8988T (cell line): ENCODE data around the gene CASR.

Experiments
- DNase-seq: peaks from one replicate; pipeline ENCODE4 v3.0.0; 2011

CASR gene

GRCh38 chr3:122263058-122263457 lies 79.6 kb downstream of the CASR start:
- DNase-seq = no peak

DNA sequence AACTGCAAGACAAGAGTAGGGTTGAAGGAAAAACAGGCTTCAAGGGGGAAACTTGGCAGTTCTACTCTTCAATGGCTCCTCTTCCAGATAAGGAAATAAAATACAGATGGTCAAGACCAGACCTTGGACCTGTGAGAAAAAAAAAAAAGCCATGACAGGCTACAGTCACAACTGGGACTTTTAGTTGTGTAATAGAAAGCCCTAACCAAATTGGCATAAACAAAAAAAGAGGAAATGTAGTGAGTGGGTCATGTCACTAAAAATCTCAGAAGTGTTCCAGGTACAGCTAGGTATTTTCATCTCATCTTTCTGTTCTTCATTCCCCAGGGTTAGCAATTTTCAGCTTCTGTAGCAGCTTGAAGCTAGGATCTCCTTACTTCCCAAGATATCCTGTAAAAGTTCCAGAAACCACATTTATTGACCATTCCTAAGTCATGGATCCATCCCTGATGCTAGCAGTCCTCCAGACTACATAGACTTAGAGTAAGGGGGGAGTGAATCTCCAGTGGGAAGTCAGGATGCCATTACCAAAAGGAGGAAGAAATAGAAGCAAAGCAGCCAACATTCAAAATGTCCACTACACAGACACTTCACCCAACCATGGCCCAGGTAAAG lies 80.6 kb downstream of the CASR start:
- DNase-seq = no peak

DNA sequence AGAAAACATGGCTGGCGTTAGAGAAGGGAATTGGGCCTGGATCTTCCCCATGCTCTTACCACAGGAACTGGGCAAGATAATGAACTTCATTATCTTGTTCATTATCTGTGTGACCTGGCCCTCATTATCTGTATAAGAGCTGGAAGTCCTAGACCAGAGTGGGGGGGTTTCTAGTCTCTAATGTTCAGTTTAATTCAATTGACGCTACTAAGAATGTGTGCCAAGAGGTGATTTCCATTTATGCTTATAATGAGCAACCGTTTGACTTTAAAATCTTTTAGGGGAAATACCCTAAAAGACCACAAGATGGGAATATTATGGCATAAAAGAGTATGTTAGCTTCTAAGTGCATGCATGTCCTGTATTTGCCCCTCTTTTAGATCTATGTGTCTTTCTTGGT lies 82.5 kb downstream of the CASR start:
- DNase-seq = no peak

- DNase-seq = no peak
Measured at GRCh38 chr3:122268257-122269024, 85.0 kb downstream of the CASR start.

- no peak for DNase-seq
Measured at GRCh38 chr3:122269045-122269444, 85.6 kb downstream of the CASR start.

- no peak for DNase-seq
Measured at GRCh38 chr3:122271246-122271898, 87.9 kb downstream of the CASR start.

DNA sequence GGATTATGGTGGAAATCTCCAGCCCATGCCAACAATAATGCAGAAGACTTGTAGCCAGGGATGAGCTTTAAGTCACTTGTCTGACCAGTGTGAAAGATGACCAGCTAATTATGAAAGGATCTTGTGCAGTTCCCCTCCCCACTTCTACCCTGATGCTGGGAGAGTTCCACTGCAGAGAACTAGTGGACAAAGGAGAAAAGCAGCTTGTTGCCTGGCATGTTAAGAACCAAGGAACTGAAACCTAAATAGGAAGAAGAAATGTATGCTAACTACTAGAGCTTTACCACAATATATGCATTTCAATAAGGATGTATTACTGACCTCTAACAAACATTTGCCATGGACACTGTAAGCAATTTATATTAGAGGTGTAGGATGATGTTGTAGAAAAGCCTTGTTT lies 89.4 kb downstream of the CASR start:
- DNase-seq = no peak

- DNase-seq = no peak
Measured at GRCh38 chr3:122273498-122273897, 90.0 kb downstream of the CASR start.

DNA sequence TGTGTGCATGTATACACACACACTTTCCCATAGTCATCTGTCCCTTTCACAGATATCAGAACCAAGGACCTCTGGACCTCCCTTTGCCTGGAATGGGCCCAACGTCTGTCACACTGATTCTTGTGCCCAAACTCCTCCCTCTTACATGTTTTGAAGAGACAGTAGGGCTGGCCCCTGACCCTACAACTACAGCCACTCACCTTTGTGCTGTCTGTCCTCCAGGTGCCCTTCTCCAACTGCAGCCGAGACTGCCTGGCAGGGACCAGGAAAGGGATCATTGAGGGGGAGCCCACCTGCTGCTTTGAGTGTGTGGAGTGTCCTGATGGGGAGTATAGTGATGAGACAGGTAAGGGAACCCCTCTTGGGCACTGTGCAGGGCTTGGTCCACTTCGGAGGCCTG lies 98.4 kb downstream of the CASR start:
- no peak for DNase-seq

DNA sequence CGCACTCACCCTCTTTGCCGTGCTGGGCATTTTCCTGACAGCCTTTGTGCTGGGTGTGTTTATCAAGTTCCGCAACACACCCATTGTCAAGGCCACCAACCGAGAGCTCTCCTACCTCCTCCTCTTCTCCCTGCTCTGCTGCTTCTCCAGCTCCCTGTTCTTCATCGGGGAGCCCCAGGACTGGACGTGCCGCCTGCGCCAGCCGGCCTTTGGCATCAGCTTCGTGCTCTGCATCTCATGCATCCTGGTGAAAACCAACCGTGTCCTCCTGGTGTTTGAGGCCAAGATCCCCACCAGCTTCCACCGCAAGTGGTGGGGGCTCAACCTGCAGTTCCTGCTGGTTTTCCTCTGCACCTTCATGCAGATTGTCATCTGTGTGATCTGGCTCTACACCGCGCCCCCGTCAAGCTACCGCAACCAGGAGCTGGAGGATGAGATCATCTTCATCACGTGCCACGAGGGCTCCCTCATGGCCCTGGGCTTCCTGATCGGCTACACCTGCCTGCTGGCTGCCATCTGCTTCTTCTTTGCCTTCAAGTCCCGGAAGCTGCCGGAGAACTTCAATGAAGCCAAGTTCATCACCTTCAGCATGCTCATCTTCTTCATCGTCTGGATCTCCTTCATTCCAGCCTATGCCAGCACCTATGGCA lies 100.5 kb downstream of the CASR start:
- no peak for DNase-seq

- DNase-seq = no peak
Measured at GRCh38 chr3:122284486-122284885, 101.0 kb downstream of the CASR start.

DNA sequence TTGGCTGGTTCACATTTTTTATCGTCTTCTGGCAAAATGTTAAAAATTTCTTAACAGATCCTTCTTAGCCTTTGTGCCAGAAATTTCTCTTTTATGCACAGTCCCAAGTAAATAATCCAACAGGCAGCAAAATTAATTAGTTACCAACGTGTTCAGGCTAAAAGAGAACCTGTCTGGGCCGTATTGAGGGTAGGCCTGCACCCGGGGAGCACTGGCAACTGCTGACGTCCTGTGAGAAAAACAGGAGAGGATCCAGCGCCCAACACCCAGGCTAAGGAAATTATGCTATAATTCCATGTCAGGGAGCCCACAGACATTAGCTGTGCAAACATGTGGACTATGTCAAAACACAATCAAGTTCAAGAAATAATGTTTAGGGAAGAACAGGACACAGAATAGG lies 110.9 kb downstream of the CASR start:
- DNase-seq = no peak

DNA sequence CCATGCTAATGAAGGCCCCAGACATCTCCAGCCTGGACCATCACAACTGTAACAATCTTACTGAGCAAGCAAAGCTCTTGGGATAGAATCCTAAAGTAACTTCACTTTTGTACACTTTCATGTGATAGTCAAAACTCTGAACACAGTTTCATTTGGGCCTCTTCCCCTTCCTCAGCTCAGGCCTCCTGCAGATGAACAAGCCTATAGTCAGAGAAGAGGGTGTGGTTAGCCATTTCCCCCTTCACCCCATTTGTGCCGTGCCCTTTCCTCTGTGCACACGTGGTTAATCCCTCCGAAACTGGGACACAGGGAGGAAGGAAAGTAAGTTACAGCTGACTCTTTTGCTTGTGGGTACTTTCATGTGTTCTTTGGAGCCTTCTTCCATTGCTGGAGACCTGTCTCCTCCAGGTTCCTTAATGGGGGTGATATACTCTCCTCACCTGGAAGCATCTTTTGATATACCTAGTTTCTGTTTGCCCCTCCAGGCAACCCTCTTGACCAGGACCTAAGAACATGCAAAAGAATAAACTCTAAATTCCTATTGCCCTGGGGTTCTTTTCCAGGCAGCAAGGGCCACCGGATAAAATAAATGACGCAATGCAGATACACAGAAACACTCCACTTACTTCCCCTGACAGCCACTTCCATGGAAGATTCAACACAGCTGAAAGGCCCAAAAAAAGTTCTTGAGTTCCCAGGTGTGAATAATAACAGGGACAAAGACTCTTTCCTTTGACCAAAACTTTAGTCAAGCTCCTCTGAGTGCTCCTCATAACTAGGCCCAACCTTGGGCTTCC lies 112.0 kb downstream of the CASR start:
- no peak for DNase-seq

GRCh38 chr3:122298239-122298638 lies 114.8 kb downstream of the CASR start:
- no peak for DNase-seq

GRCh38 chr3:122299215-122299614 lies 115.7 kb downstream of the CASR start:
- DNase-seq = no peak

- no peak for DNase-seq
Measured at GRCh38 chr3:122299872-122300460, 116.5 kb downstream of the CASR start.

GRCh38 chr3:122301063-122301462 lies 117.6 kb downstream of the CASR start:
- DNase-seq = no peak

DNA sequence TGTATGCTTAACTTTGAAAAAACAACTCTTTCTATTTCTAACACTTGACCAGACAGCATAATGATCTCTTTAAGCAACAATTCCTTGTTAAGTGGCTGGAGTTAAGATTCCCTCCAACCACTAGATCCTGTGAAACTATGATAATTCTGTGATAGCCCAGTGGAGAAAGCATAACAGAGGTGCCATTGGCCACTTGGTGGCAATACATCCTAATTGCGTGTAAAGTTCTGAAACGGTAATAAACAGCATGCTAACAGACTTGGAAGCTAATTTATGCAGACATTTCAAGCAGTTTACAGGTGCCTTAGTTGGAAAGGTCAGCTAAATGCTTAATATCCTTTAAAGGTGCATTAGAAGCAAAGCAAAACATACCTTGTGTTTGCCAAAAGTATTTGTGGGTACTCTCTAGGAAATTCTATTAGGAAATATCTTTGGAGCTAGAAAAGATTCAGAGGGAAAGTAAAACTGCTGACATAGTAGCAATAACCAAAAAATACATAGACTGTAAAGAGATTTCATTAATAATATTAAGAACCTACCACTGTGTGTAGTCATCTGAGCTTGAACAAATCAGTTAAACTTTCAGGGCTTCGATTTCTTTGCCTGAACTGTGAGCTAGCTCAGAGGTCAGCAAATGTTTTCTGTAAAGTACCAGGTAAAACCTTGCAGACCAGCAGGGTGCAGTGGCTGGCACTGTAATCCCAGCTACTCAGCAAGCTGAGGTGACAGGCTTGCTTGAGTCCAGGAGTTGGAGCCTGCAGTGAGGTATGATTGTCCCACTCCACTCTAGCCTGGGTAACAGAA lies 122.6 kb downstream of the CASR start:
- DNase-seq = no peak

- DNase-seq = no peak
Measured at GRCh38 chr3:122306622-122306953, 123.1 kb downstream of the CASR start.

GRCh38 chr3:122307094-122307687 lies 123.7 kb downstream of the CASR start:
- no peak for DNase-seq

DNA sequence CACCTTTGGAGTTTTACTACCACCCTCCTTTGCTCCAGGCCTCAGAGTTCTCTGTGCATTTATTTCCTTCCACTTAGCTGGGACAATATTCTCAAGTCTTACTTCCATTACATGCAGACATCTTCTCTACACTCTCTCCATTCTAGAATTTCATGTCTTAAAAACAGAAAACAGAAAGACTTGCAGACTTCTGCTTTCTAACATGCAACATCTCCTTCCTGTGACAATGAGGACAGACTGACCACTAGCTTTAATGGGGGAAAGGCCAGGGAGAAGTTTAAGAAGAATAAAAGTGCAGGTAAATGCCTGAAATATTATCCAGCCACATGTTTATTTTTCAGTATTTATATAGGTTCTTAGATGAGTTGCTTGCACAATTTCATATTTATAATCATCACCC lies 124.5 kb downstream of the CASR start:
- DNase-seq = no peak
